ENCODE measurements around the gene TNRC6A.

The TNRC6A gene

DNA sequence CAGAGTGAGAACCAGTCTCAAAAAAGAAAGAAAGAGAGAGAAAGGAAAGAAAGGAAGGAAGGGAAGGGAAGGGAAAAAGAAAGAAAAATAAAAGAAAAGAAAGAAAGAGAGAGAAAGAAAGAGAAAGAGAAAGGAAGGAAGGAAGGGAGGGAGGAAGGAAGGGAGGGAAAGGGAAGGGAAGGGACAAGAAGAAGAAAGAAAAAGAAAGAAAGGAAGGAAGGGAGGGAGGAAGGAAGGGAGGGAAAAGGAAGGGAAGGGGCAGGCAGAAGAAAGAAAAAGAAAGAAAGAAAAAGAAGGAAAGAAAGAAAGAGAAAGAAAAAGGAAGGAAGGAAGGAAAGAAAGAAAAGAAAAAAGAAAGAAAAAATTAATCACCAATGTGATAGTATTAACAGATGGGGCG lies 132.0 kb downstream of the TNRC6A start:
- Histone ChIP-seq H3K4me3 (ENCODE audit: low read length) (no peak overlapping the region), H3K9me3 (ENCODE audit: control insufficient read depth, low read length) (peaks cover 16% of the 10 kb centered on the region), H3K4me1 (ENCODE audit: control insufficient read depth, insufficient read depth, low read length) (no peaks in the 10 kb centered on the region), H3K9ac (ENCODE audit: low read length) (no peak overlapping the region), H3K27me3 (replicated peaks; ENCODE audit: control insufficient read depth, insufficient read depth, low read length) (no peaks in the 10 kb centered on the region), H3K36me3 (ENCODE audit: control insufficient read depth, insufficient read depth, low read length, severe bottlenecking) (no peaks in the 10 kb centered on the region)
- DNase-seq (ENCODE audit: low read depth) = no peak

DNA sequence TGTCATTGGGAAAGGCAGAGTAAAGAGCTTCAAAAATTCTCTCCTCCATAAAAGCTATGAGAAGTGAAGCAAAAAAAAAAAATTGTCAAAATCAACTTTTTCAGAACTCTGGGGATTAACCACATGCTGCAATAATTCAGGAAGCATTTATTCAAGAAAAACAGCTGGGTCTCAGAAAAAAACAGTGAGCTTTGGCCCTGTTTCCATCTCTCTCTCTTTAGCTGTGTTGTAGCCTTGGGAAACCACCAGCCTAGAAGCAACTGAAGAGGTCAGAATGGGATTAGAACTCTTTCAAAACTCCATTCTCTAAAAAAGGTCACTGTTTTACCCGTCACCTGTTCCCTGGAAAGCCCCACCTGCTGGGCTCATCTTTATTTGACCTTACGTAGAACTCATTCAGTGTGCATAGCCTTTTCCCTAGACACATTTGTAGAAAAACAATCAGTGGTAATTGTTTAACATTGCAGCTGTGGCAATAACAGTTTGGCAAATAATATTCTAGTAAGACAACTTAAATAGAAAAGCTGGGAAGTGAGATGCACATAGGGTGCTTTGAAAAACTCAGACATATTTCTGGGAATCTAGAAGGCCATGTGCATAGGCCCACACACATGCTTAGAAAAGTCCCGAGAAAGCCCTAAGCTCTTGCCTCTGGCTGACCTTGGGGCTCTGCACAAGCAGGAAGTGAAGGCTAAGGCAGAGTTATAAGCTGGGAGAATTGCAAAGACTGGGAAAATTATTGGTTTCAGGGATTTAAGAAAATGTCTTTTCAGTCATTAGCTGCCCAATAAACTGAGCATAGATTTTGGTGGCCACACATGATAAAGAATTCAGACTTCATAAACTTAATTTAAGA lies 134.4 kb downstream of the TNRC6A start:
- Histone ChIP-seq H3K4me3 (ENCODE audit: low read length) (no peak overlapping the region), H3K36me3 (ENCODE audit: control insufficient read depth, insufficient read depth, low read length, severe bottlenecking) (no peaks in the 10 kb centered on the region), H3K9me3 (ENCODE audit: control insufficient read depth, low read length) (peaks cover 16% of the 10 kb centered on the region), H3K9ac (ENCODE audit: low read length) (no peak overlapping the region), H3K4me1 (ENCODE audit: control insufficient read depth, insufficient read depth, low read length) (no peaks in the 10 kb centered on the region), H3K27me3 (replicated peaks; ENCODE audit: control insufficient read depth, insufficient read depth, low read length) (no peaks in the 10 kb centered on the region)
- no peak for DNase-seq (ENCODE audit: low read depth)

GRCh38 chr16:24869033-24869432 lies 139.6 kb downstream of the TNRC6A start:
- no peaks in the 10 kb centered on the region for H3K36me3 ChIP-seq (ENCODE audit: control insufficient read depth, insufficient read depth, low read length, severe bottlenecking)
- H3K9ac ChIP-seq (ENCODE audit: low read length) = no peak overlapping the region
- H3K4me3 ChIP-seq (ENCODE audit: low read length) = no peak overlapping the region
- peaks cover 9% of the 10 kb centered on the region for H3K27me3 ChIP-seq (replicated peaks; ENCODE audit: control insufficient read depth, insufficient read depth, low read length)
- peaks cover 11% of the 10 kb centered on the region for H3K9me3 ChIP-seq (ENCODE audit: control insufficient read depth, low read length)
- H3K4me1 ChIP-seq (ENCODE audit: control insufficient read depth, insufficient read depth, low read length) = no peaks in the 10 kb centered on the region
- DNase-seq (ENCODE audit: low read depth) = no peak

GRCh38 chr16:24871891-24872290 lies 142.4 kb downstream of the TNRC6A start:
- Histone ChIP-seq H3K27me3 (replicated peaks; ENCODE audit: control insufficient read depth, insufficient read depth, low read length) (peaks cover 23% of the 10 kb centered on the region), H3K9me3 (ENCODE audit: control insufficient read depth, low read length) (no peaks in the 10 kb centered on the region), H3K9ac (ENCODE audit: low read length) (no peak overlapping the region), H3K36me3 (ENCODE audit: control insufficient read depth, insufficient read depth, low read length, severe bottlenecking) (no peaks in the 10 kb centered on the region), H3K4me1 (ENCODE audit: control insufficient read depth, insufficient read depth, low read length) (no peaks in the 10 kb centered on the region), H3K4me3 (ENCODE audit: low read length) (no peak overlapping the region)
- no peak for DNase-seq (ENCODE audit: low read depth)

- H3K4me1 ChIP-seq (ENCODE audit: control insufficient read depth, insufficient read depth, low read length) = no peaks in the 10 kb centered on the region
- H3K4me3 ChIP-seq (ENCODE audit: low read length) = no peak overlapping the region
- H3K27me3 ChIP-seq (replicated peaks; ENCODE audit: control insufficient read depth, insufficient read depth, low read length) = peaks cover 26% of the 10 kb centered on the region
- no peaks in the 10 kb centered on the region for H3K36me3 ChIP-seq (ENCODE audit: control insufficient read depth, insufficient read depth, low read length, severe bottlenecking)
- no peak for DNase-seq (ENCODE audit: low read depth)
- no peak overlapping the region for H3K9ac ChIP-seq (ENCODE audit: low read length)
- H3K9me3 ChIP-seq (ENCODE audit: control insufficient read depth, low read length) = no peaks in the 10 kb centered on the region
Measured at GRCh38 chr16:24873028-24873427, 143.6 kb downstream of the TNRC6A start.

- H3K36me3 ChIP-seq (ENCODE audit: control insufficient read depth, insufficient read depth, low read length, severe bottlenecking) = no peaks in the 10 kb centered on the region
- DNase-seq (ENCODE audit: low read depth) = no peak
- no peaks in the 10 kb centered on the region for H3K4me1 ChIP-seq (ENCODE audit: control insufficient read depth, insufficient read depth, low read length)
- no peak overlapping the region for H3K9ac ChIP-seq (ENCODE audit: low read length)
- H3K9me3 ChIP-seq (ENCODE audit: control insufficient read depth, low read length) = no peaks in the 10 kb centered on the region
- H3K27me3 ChIP-seq (replicated peaks; ENCODE audit: control insufficient read depth, insufficient read depth, low read length) = peaks cover 23% of the 10 kb centered on the region
- no peak overlapping the region for H3K4me3 ChIP-seq (ENCODE audit: low read length)
Measured at GRCh38 chr16:24875466-24875865, 146.0 kb downstream of the TNRC6A start.
